GM21619 (cell line): ENCODE data around the gene FGR.

Source experiments
- ATAC-seq: cut with Tn5 transposase; IDR thresholded peaks from one replicate; pipeline ENCODE4 v1.9.1; 2021; ENCODE audit not compliant: unreplicated experiment

FGR gene

GRCh38 chr1:27617420-27617819 is 17.6 kb downstream of the FGR start:
- ATAC-seq: no peak

- ATAC-seq: no peak
Observed at GRCh38 chr1:27616441-27616840, 18.5 kb downstream of the FGR start.

DNA sequence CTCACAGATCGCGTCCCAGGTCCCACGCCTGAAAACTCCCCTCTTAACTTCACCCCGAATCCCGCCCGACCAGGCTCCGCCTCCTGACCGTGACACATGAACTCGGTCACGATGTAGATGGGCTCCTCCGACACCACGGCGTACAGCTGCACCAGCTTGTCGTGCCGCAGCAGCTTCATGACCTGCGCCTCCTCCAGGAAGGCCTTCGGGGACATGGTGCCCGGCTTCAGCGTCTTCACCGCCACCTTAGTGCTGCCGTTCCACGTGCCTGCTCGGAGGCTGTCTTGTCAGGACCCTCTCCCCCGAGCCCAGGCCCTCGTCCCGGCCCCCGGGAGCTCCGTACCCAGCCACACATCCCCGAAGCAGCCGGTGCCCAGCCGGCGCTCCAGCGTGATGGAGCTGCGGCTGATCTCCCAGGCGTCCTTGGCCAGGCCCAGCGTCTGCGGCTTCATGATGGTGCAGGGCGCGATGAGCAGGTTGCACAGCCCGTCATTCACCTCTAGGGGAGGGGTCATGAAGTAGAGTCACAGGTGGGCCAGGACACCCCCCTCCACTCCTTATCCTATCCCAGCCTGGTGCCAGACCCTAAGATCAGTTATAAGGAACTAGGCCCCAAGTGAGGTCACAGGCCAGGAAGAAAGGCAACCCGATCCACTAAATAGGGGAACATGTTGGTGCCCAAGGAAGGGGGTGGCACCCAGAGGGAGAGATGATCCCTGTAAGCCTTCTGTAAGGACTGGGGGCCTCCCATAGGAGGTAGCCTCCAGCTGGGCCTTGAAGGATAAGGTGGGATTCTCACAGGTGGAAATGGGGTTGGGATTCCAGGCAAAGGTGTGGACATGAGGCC is 19.4 kb downstream of the FGR start:
- ATAC-seq: no peak

DNA sequence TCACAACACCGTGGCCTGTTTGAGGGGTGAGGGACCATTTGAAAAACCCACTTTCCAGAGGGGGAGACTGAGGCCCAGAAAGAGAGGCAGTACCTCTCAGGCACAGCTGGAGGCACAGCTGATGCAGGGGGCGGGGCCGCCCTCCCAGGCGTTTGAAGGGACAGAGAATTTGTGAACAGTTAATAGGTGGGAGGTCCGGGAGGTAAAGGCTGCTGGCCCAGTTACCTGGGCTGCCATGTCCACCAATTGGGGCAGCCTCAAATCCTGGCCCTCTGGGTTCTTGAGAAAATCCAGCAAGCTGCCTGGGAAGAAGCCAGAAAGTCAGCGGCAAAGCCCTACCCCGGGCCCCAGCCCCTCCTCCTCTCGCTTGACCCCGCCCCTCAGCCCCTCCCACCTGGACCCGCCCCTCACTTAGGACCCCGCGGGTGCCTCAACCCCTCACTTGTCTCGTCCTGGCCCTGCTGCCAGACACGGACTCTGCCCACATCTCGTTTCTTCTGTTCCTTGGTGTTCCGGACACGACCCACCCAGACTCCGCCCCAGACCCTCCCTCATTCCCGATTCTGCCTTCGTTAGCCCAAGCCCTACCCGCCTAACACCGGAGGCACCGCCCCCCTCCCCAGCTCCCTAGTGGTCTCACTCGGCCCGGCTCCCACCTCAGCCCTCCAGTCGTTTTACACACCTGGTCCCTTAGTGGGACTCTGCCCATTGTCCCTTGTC is 20.2 kb downstream of the FGR start:
- no peak for ATAC-seq

DNA sequence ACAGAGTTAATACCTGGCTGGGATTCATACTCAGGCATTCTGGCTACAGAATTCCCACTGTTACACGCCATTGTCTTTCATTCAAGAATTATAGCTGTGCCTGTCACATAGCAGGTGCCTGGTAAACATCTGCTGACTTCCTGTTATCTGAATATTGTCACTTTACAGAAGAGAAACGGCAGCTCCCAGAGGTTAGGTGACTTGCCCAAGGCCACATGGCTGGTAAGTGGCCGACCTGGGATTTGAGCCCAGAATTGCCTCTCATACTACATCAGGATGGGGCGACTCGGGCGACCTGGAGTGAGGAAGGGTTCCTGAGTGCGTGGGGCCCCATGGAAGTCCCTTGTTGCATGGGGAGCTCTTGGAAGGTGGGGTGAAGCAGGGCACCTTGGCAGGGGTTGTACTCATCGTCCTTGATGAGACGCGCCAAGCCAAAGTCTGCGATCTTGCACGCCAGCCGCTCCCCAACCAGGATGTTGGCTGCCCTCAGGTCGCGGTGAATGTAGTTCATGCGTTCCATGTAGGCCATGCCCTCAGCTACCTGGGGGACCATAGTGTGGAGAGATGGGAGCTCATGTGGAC is 20.9 kb downstream of the FGR start:
- no peak for ATAC-seq

GRCh38 chr1:27612718-27613117 is 22.3 kb downstream of the FGR start:
- no peak for ATAC-seq

- ATAC-seq: no peak
Observed at GRCh38 chr1:27611450-27611849, 23.5 kb downstream of the FGR start.

DNA sequence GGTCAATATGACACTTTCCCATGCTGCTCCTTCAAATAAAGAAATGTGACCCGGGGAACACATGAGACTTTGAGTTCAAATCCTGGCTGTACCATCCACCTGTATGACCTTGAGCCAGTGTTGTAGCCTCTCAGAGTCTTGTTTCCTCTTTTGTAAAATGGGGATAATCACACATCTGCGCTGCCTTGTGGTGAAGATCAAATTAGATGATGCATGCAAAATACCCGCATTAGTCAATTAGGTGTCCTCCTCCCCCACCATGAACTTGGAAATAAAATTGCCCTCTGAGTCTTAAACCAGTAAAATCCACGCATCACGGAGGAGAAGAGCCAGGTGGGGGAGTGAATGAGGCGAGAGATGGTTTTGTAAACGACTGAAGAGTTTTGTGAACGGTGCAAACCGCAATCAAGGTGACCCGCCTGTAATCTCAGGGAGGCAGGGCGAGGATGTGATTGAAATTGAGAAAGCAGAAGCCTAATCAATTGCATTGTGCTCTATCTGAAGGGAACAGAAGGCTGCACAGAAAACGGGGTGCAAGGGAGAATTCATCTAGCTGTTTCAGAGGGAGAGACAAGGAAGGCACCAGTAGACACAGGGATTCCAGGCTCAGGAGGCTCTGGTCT is 25.3 kb downstream of the FGR start:
- ATAC-seq: no peak

- no peak for ATAC-seq
Observed at GRCh38 chr1:27609210-27609555, 25.8 kb downstream of the FGR start.

DNA sequence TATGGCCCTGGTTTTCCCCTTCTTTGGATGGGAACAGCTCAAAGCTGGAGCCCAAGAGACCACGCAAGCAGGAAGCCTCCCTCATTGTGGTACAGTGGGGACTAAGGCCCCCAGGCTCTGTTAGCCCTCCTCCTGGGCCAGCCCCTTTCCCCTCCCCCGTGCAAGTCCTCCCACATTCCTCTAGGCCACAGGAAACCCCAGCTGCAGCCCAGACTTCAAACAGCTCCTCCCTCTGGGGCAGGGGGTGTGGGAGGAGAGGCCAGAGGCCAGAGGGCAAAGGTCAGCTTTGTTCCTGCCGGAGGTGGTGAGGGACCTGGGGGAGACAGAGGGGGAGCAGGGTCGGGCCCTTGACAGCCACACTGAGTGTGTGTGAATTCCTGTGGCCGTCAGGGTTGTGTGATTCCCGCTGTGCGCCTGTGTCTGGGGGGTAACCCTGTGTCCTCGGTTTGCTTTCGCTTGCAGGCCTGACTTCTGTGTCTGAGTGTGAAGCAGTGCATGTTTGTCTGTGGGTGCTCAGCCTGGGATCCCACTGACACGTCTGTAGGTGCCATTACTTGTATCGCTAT is 27.7 kb downstream of the FGR start:
- ATAC-seq: no peak

GRCh38 chr1:27606708-27607238 is 28.2 kb downstream of the FGR start:
- no peak for ATAC-seq

DNA sequence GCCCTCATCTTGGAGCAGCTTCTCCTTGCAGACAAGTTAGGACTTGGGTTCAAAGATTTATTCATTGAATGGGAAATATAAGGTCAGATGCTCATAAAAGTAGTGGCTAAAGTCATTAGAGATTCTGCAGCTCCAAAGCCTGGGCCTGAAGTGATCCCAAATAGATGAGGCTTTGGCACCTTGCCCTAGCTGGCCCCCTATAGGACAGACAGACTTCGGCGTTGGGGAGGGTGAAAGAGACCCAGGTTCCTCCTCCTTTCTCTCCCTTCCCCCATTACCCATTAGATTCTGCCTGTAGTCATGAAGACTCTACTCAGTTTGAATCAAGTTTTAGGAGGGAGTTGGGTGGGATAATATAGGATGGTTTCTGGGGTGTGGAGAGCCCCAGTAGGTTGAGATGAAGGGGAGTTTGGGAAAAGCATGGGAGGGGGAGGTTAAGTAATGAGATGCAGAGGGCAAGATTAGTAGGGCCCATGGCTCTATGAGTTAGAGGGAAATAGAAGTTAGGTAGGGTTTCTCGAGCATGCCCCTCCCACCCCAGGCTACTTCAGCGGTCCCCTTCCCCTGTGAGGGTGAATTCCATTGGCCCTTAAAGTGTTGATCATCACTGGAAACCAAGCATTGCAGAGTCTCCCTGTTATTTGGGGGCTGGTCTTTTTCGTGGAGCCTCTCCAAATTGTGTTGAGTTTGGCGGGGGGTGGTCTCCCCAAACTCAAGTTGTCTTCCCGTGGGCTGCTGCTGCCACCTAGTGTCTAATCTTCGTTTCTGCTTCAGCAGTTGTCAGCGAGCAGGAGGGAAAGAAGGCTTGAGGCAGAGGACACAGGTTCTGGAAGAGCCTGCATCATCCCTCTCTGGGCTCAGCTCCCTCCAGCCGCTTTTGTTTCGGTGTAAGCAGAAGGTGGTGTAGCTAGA is 28.9 kb downstream of the FGR start:
- ATAC-seq: no peak

DNA sequence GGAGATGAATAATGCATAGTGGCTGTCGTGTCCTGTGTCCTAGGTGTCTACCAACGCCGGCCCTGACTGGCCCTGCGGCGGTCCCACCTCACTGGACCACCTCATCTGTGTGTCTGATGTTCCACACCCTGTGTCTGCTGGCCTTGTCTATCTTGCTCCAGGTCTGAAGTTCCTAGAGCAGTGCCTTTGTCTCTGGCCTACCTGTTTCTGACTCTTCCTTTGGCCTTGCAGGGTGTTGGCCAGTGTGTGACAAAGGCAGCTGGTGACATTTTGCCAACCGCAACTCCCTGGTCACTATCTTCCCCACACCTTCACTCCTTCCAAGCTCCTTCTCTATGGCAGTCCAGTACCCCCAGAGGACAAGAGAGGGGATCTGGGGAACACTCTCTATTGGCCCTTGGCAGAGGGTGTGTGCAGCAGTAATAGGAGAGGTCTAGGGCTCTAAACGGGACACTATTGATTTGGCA is 29.7 kb downstream of the FGR start:
- no peak for ATAC-seq

- no peak for ATAC-seq
Observed at GRCh38 chr1:27604579-27605299, 30.2 kb downstream of the FGR start.

GRCh38 chr1:27603681-27604578 is 31.1 kb downstream of the FGR start, which contains the start of gene AHDC1:
Gene AHDC1 (minus strand): TSS chr1:27604144. CDS start chr1:27552115, 52,029 bp downstream.
- peak; percentile 46 for ATAC-seq

DNA sequence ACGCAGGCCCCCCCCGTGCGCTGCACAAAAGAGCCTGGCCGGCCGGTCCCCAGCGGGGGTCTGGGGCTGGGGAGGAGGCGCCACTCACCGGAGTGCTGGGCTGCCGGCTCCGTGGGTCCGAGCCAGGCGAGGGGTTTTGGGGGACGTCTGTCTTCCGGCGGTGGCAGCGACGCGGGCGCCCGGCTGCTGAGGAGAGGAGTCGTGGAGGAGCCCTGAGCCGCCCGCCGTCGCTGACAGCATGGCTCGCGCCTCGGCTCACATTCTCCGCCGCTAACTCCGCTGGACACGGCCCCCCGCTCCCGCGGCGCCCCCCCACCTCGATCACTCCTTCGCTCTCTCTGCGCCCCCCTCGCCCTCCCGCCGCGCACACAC is 31.7 kb downstream of the FGR start:
- ATAC-seq: no peak

- no peak for ATAC-seq
Observed at GRCh38 chr1:27602462-27603308, 32.3 kb downstream of the FGR start.
